Left renal pelvis (tissue), 4 donors: Measurements from ENCODE around the gene ABHD16B. TPM values are rescaled to one million over a fixed set of nuclear protein-coding genes. Genes with fewer than 3 reads are reported as not detected.
A peak's percentile ranks its signal among the peaks of the same experiment; 100 is the strongest.

Source experiments
- DNase-seq, 4 donors: peaks; one replicate each; pipeline ENCODE4 v3.0.0-alpha.2; 2013; ENCODE audit warnings: low read depth in 4 of 4, low spot score in 3 of 4
- polyA plus RNA-seq, 4 donors: library from polyadenylated mRNA; unstranded; fragments of 120-200 nt; gene quantifications; one replicate each; pipeline ENCODE4 v1.2.1, GENCODE V29; 2013; ENCODE audit not compliant: insufficient read length in 4 of 4

Gene ABHD16B
- polyA plus RNA-seq, 4 donors: not detected

GRCh38 chr20:63892402-63892801 lies 31.1 kb downstream of the ABHD16B start:
- DNase-seq: no peak

- DNase-seq: no peak
These were observed 32.7 kb downstream of the ABHD16B start for GRCh38 chr20:63893999-63894357.

GRCh38 chr20:63894358-63895201 lies 33.3 kb downstream of the ABHD16B start, which contains the start of gene DNAJC5:
Gene DNAJC5, plus strand, starts transcription at chr20:63895126. Its CDS starts 33,220 bp downstream, at chr20:63928346.
- DNase-seq: peak; percentile 79 to 84 (median 83)

- DNase-seq: no peak
These were observed 34.1 kb downstream of the ABHD16B start for GRCh38 chr20:63895202-63895951.

- no peak for DNase-seq
These were observed 34.6 kb downstream of the ABHD16B start for GRCh38 chr20:63895952-63896263.

GRCh38 chr20:63896264-63897105 lies 35.2 kb downstream of the ABHD16B start:
- no peak for DNase-seq

GRCh38 chr20:63897978-63898561 lies 36.8 kb downstream of the ABHD16B start:
- no peak for DNase-seq

GRCh38 chr20:63898882-63899558 lies 37.7 kb downstream of the ABHD16B start:
- DNase-seq: no peak

- DNase-seq: no peak
These were observed 39.1 kb downstream of the ABHD16B start for GRCh38 chr20:63900413-63900812.

GRCh38 chr20:63903796-63904561 lies 42.7 kb downstream of the ABHD16B start:
- no peak for DNase-seq

- DNase-seq: no peak
These were observed 46.8 kb downstream of the ABHD16B start for GRCh38 chr20:63908008-63908682.

- no peak for DNase-seq
These were observed 49.9 kb downstream of the ABHD16B start for GRCh38 chr20:63911176-63911575.

Other genes with a start within 250 kb of the ABHD16B start
- gene GMEB2, start 234.4 kb upstream of the ABHD16B start, polyA plus RNA-seq: 10 to 100 TPM in 1 of 4 donors, 1 to 10 TPM in 3; 8.9 to 13.8 (median 9.3) TPM
- gene STMN3, start 208.1 kb upstream of the ABHD16B start, polyA plus RNA-seq: 10 to 100 TPM; 25.5 to 61.2 (median 31.3) TPM
- gene RTEL1, start 203.2 kb upstream of the ABHD16B start, polyA plus RNA-seq: 10 to 100 TPM; 16.3 to 21.0 (median 18.3) TPM
- gene TNFRSF6B, start 164.8 kb upstream of the ABHD16B start, polyA plus RNA-seq: 1 to 10 TPM in 3 of 4 donors, under 1 TPM in 1; 0.67 to 2.6 (median 1.6) TPM
- 10 to 100 TPM; 28.0 to 38.1 (median 33.5) TPM for gene ARFRP1, start 153.5 kb upstream of the ABHD16B start, polyA plus RNA-seq
- gene ZGPAT, start 153.5 kb upstream of the ABHD16B start, polyA plus RNA-seq: 10 to 100 TPM; 15.1 to 26.0 (median 17.0) TPM
- gene LIME1, start 124.8 kb upstream of the ABHD16B start, polyA plus RNA-seq: 10 to 100 TPM in 1 of 4 donors, 1 to 10 TPM in 3; 4.0 to 14.9 (median 5.0) TPM
- gene SLC2A4RG, start 121.7 kb upstream of the ABHD16B start, polyA plus RNA-seq: 100 to 1,000 TPM in 1 of 4 donors, 10 to 100 TPM in 3; 65.3 to 134 (median 70.1) TPM
- 10 to 100 TPM; 16.1 to 23.2 (median 18.9) TPM for gene ZBTB46, start 30.2 kb upstream of the ABHD16B start, polyA plus RNA-seq
- gene TPD52L2, start 3.8 kb downstream of the ABHD16B start, polyA plus RNA-seq: 10 to 100 TPM; 78.5 to 99.6 (median 85.4) TPM
- 10 to 100 TPM; 23.1 to 32.3 (median 29.0) TPM for gene DNAJC5, start 33.6 kb downstream of the ABHD16B start, polyA plus RNA-seq
- gene UCKL1, start 94.9 kb downstream of the ABHD16B start, polyA plus RNA-seq: 10 to 100 TPM; 37.1 to 69.4 (median 43.9) TPM
- 10 to 100 TPM; 20.5 to 33.3 (median 27.9) TPM for gene ZNF512B, start 108.4 kb downstream of the ABHD16B start, polyA plus RNA-seq
- gene SAMD10, start 118.1 kb downstream of the ABHD16B start, polyA plus RNA-seq: 10 to 100 TPM in 1 of 4 donors, 1 to 10 TPM in 3; 4.2 to 12.7 (median 7.2) TPM
- gene PRPF6, start 119.6 kb downstream of the ABHD16B start, polyA plus RNA-seq: 10 to 100 TPM; 60.4 to 89.4 (median 83.3) TPM
- 1 to 10 TPM in 1 of 4 donors, under 1 TPM in 3; 0.37 to 1.4 (median 0.77) TPM for gene C20orf204, start 174.7 kb downstream of the ABHD16B start, polyA plus RNA-seq
- 10 to 100 TPM in 1 of 4 donors, 1 to 10 TPM in 3; 5.7 to 13.6 (median 8.1) TPM for gene SOX18, start 188.1 kb downstream of the ABHD16B start, polyA plus RNA-seq
- 10 to 100 TPM; 63.9 to 97.6 (median 77.2) TPM for gene TCEA2, start 201.7 kb downstream of the ABHD16B start, polyA plus RNA-seq
- gene RGS19, start 218.0 kb downstream of the ABHD16B start, polyA plus RNA-seq: 1 to 10 TPM; 3.9 to 9.1 (median 6.9) TPM
- 1 to 10 TPM in 3 of 4 donors, under 1 TPM in 1; 0.64 to 1.5 (median 1.2) TPM for gene OPRL1, start 218.6 kb downstream of the ABHD16B start, polyA plus RNA-seq
- gene LKAAEAR1, start 222.9 kb downstream of the ABHD16B start, polyA plus RNA-seq: under 1 TPM in 2 of 4 donors, not detected in 2; 0.17 to 0.21 TPM
- not detected for gene NPBWR2, start 246.1 kb downstream of the ABHD16B start, polyA plus RNA-seq